Uterus (tissue), 2 donors: ENCODE measurements around the gene ZDHHC1.

ENCODE experiments used
- CTCF ChIP-seq, 4 experiments: fragments of 200-600 bp in 2 of 4; fragments of 450-650 bp in 2 of 4; sonication (generic) in 2 of 4; IDR thresholded peaks; one replicate each; pipeline ENCODE4 v1.5.1; 2016 to 2019; ENCODE audit warnings: antibody characterized with exemption in 4 of 4, mild to moderate bottlenecking in 2 of 4, moderate library complexity in 1 of 4
- POLR2A ChIP-seq, 2 donors: fragments of 450-650 bp; IDR thresholded peaks; one replicate each; pipeline ENCODE4 v1.6.1; 2016; ENCODE audit warnings: antibody characterized with exemption in 2 of 2, mild to moderate bottlenecking in 1 of 2, moderate library complexity in 1 of 2

GRCh38 chr16:67436640-67437193, 20.4 kb upstream of the ZDHHC1 start:
- TF ChIP-seq CTCF (IDR thresholded peaks at IDR 0.05) (no peak), POLR2A (IDR thresholded peaks at IDR 0.05) (no peak)
